ENCODE measurements around the gene ANAPC5. TPM values are rescaled to one million over a fixed set of nuclear protein-coding genes. Genes with fewer than 3 reads are reported as not detected.
"Not testable (repeated sequence)": the region's sequence is repeated elsewhere in the genome, so short reads cannot be mapped to it uniquely, and the experiment has no call there.

ANAPC5 gene
- total RNA-seq, 3 donors from 2014 or later (not counting 1 experiment from before 2014, with no cell fraction given), result 134 to 171 (median 163) TPM

DNA sequence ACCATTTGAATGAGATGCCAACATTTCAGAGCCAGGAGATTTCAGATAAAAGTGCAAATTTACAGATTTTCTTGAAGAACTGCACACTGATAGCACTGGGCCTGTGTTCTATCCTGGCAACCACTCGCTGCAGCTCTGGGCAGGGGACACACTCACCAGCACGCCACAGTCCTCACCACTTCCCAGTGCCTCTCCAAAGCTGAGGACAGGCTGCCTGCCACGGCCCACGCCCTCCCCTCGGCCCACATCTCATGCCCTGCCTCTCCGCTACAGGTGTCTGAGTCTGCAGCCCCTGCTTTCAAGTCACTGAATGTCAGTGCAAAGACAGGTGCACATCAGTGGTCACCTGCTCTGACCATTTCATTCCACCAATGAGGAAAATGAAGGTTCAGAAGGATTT is 68.4 kb downstream of the ANAPC5 start:
- Mint-ChIP-seq H3K36me3 (no peaks in the 10 kb centered on the region), H3K4me3 (no peak overlapping the region), H3K4me1 (no peaks in the 10 kb centered on the region), H3K27ac (no peak overlapping the region), H3K27me3 (ENCODE audit: low read depth in 2 of 2) (no peaks in the 10 kb centered on the region), H3K9me3 (no peaks in the 10 kb centered on the region)
- no peak overlapping the region for H3K4me3 ChIP-seq (ENCODE audit: low read length)
- no peaks in the 10 kb centered on the region for H3K27me3 ChIP-seq (ENCODE audit: control insufficient read depth, insufficient read depth, low read length)
- intact Hi-C loops (cut with micrococcal nuclease), result no loop called here
- ATAC-seq, result no peak
- TF ChIP-seq CTCF (IDR thresholded peaks at IDR 0.05), result no peak
- H3K4me1 ChIP-seq (ENCODE audit: control insufficient read depth, insufficient read depth, low read length), result peaks cover 7% of the 10 kb centered on the region
- 91% methylated on average over 6 of the region's 6 CpGs for WGBS (ENCODE audit: insufficient coverage)
- no peak overlapping the region for H3K27ac ChIP-seq (ENCODE audit: low read length)
- H3K9me3 ChIP-seq (ENCODE audit: control insufficient read depth, insufficient read depth, low read length), result no peaks in the 10 kb centered on the region
- H3K36me3 ChIP-seq (ENCODE audit: control insufficient read depth, insufficient read depth, low read length), result no peaks in the 10 kb centered on the region
- DNase-seq, result no peak

DNA sequence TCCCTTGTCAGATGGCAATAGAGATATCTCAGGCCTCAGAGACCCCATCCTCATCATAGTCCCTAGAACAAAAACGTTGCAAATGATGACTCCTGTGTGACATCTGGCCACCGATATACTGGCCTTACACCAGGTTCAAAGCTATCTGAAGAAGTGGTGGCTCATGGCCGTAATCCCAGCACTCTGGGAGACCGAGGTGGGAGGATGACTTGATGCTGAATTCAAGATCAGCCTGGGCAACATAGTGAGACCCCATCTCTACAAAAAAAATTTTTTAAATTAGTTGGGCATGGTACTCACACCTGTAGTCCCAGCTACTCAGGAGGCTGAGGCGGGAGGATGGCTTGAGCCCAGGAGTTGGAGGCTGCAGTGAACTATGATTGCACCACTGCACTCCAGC is 68.8 kb downstream of the ANAPC5 start:
- 85% methylated on average over 5 of the region's 5 CpGs for WGBS (ENCODE audit: insufficient coverage)
- Histone ChIP-seq H3K4me1 (ENCODE audit: control insufficient read depth, insufficient read depth, low read length) (peaks cover 7% of the 10 kb centered on the region), H3K36me3 (ENCODE audit: control insufficient read depth, insufficient read depth, low read length) (no peaks in the 10 kb centered on the region), H3K4me3 (ENCODE audit: low read length) (no peak overlapping the region), H3K27me3 (ENCODE audit: control insufficient read depth, insufficient read depth, low read length) (no peaks in the 10 kb centered on the region), H3K27ac (ENCODE audit: low read length) (no peak overlapping the region), H3K9me3 (ENCODE audit: control insufficient read depth, insufficient read depth, low read length) (no peaks in the 10 kb centered on the region)
- ATAC-seq (no peak), DNase-seq (no peak)
- Mint-ChIP-seq H3K27me3 (ENCODE audit: low read depth in 2 of 2) (no peaks in the 10 kb centered on the region), H3K36me3 (no peaks in the 10 kb centered on the region), H3K9me3 (no peaks in the 10 kb centered on the region), H3K4me1 (no peaks in the 10 kb centered on the region), H3K4me3 (no peak overlapping the region), H3K27ac (no peak overlapping the region)
- TF ChIP-seq CTCF (IDR thresholded peaks at IDR 0.05), result no peak
- intact Hi-C loops (cut with micrococcal nuclease), result no loop called here

DNA sequence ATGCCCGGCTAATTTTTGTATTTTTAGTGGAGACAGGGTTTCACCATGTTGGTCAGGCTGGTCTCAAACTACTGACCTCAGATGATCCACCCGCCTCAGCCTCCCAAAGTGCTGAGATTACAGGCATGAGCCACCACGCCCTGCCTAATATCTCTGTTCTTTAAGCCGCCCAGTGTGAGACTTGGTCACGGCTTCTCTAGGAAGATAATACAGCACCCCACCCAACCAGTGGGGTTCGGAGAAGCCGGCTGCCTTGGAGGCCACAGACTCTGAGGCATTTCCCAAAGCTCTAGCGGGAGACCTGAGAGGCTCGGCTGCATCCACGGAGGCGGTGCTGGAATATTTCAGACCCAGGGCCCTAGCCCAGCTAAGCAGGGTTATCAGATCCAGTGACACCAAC is 69.3 kb downstream of the ANAPC5 start:
- H3K27ac ChIP-seq (ENCODE audit: low read length); H3K27me3 Mint-ChIP-seq (ENCODE audit: low read depth in 2 of 2); H3K9me3 Mint-ChIP-seq; ATAC-seq; DNase-seq; intact Hi-C loops (cut with micrococcal nuclease); H3K27ac Mint-ChIP-seq; H3K4me3 ChIP-seq (ENCODE audit: low read length); H3K36me3 Mint-ChIP-seq; H3K36me3 ChIP-seq (ENCODE audit: control insufficient read depth, insufficient read depth, low read length); H3K4me3 Mint-ChIP-seq; H3K9me3 ChIP-seq (ENCODE audit: control insufficient read depth, insufficient read depth, low read length); H3K27me3 ChIP-seq (ENCODE audit: control insufficient read depth, insufficient read depth, low read length); H3K4me1 ChIP-seq (ENCODE audit: control insufficient read depth, insufficient read depth, low read length); H3K4me1 Mint-ChIP-seq: not testable (repeated sequence)
- WGBS (ENCODE audit: insufficient coverage), result 96% methylated on average over 11 of the region's 11 CpGs

DNA sequence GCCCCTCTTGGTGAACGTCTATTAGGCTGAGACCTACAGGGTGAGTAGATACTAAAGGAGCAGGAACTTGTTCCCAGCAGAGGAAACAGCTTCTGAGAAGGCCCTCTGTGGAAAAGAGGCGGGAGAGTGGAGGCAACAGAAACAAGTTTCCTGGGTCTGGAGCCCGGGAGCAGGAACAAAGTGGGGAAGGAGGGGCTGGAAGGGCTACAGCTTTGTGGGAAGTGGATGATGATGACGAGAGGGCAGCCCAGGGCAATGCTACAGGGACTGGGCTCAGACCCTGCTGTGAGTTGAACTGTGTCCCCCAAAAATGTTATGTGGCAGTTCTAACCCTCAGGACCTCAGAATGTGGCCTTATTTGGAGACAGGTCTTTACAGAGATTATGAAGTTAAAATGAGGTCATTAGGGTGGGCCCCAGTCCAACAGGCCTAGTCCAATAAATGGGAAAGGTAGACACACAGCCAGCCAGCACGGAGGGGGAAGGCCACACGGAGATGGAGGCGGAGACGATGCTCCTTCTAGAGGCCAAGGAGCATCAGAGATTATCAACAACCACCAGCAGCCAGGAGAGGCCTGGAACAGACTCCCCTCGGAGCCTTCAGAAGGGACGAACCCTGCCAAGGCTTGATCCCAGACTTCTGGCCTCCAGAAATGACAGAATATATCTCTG is 70.0 kb downstream of the ANAPC5 start:
- no peaks in the 10 kb centered on the region for H3K36me3 Mint-ChIP-seq
- no peaks in the 10 kb centered on the region for H3K4me1 Mint-ChIP-seq
- H3K27ac Mint-ChIP-seq, result no peak overlapping the region
- Histone ChIP-seq H3K36me3 (ENCODE audit: control insufficient read depth, insufficient read depth, low read length) (no peaks in the 10 kb centered on the region), H3K27ac (ENCODE audit: low read length) (no peak overlapping the region), H3K9me3 (ENCODE audit: control insufficient read depth, insufficient read depth, low read length) (no peaks in the 10 kb centered on the region), H3K27me3 (ENCODE audit: control insufficient read depth, insufficient read depth, low read length) (no peaks in the 10 kb centered on the region), H3K4me1 (ENCODE audit: control insufficient read depth, insufficient read depth, low read length) (peaks cover under 1% of the 10 kb centered on the region), H3K4me3 (ENCODE audit: low read length) (no peak overlapping the region)
- no peak overlapping the region for H3K4me3 Mint-ChIP-seq
- 96% methylated on average over 10 of the region's 10 CpGs for WGBS (ENCODE audit: insufficient coverage)
- DNase-seq (no peak), ATAC-seq (no peak)
- no peak for TF ChIP-seq CTCF (IDR thresholded peaks at IDR 0.05)
- no peaks in the 10 kb centered on the region for H3K9me3 Mint-ChIP-seq
- intact Hi-C loops (cut with micrococcal nuclease), result no loop called here
- H3K27me3 Mint-ChIP-seq (ENCODE audit: low read depth in 2 of 2), result no peaks in the 10 kb centered on the region

GRCh38 chr12:121281116-121281515 is 71.1 kb downstream of the ANAPC5 start:
- H3K9me3 ChIP-seq (ENCODE audit: control insufficient read depth, insufficient read depth, low read length); H3K9me3 Mint-ChIP-seq; H3K27me3 ChIP-seq (ENCODE audit: control insufficient read depth, insufficient read depth, low read length); H3K36me3 ChIP-seq (ENCODE audit: control insufficient read depth, insufficient read depth, low read length); H3K4me3 Mint-ChIP-seq; H3K4me3 ChIP-seq (ENCODE audit: low read length); H3K4me1 Mint-ChIP-seq; DNase-seq; H3K4me1 ChIP-seq (ENCODE audit: control insufficient read depth, insufficient read depth, low read length); H3K27ac Mint-ChIP-seq; H3K27ac ChIP-seq (ENCODE audit: low read length); ATAC-seq; intact Hi-C loops (cut with micrococcal nuclease); H3K27me3 Mint-ChIP-seq (ENCODE audit: low read depth in 2 of 2); H3K36me3 Mint-ChIP-seq: not testable (repeated sequence)
- WGBS (ENCODE audit: insufficient coverage), result 95% methylated on average over 14 of the region's 14 CpGs

DNA sequence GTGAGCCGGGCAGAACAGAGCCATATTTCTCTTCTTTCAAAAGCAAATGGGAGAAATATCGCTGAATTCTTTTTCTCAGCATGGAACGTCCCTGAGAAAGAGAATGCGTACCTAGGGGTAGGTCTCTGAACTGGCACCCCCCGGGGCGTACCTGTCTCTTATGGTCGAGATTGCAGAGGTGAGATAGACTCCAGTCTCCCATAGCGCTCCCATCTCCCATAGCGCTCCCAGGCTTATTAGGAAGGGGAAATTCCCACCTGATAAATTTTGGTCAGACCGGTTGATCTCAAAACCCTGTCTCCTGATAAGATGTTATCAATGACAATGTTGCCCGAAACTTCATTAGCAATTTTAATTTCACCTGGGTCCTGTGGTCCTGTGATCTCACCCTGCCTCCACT is 71.7 kb downstream of the ANAPC5 start:
- H3K27me3 Mint-ChIP-seq (ENCODE audit: low read depth in 2 of 2); H3K4me3 Mint-ChIP-seq; H3K27me3 ChIP-seq (ENCODE audit: control insufficient read depth, insufficient read depth, low read length); intact Hi-C loops (cut with micrococcal nuclease); H3K9me3 ChIP-seq (ENCODE audit: control insufficient read depth, insufficient read depth, low read length); H3K36me3 ChIP-seq (ENCODE audit: control insufficient read depth, insufficient read depth, low read length); H3K4me1 ChIP-seq (ENCODE audit: control insufficient read depth, insufficient read depth, low read length); H3K4me1 Mint-ChIP-seq; H3K27ac Mint-ChIP-seq; H3K9me3 Mint-ChIP-seq; DNase-seq; H3K36me3 Mint-ChIP-seq; H3K4me3 ChIP-seq (ENCODE audit: low read length); H3K27ac ChIP-seq (ENCODE audit: low read length); ATAC-seq: not testable (repeated sequence)
- WGBS (ENCODE audit: insufficient coverage), result 94% methylated on average over 8 of the region's 11 CpGs

All from natural killer cell (primary cell).